Karpas-422 (cell line): Measurements from ENCODE around the gene TFEB. TPM values are rescaled to one million over a fixed set of nuclear protein-coding genes. Genes with fewer than 3 reads are reported as not detected.

ENCODE experiments used
- DNase-seq: peaks from one replicate; pipeline ENCODE4 v3.0.0-alpha.2; 2015
- H2AFZ ChIP-seq: fragments of 200-600 bp; sonication (generic); 2 replicates; pipeline ENCODE4 v1.6.1; 2014; ENCODE audit warnings: antibody characterized with exemption, low read length, mixed read lengths
- H3K27ac ChIP-seq: fragments of 200-600 bp; sonication (generic); 2 replicates; pipeline ENCODE4 v1.5.1; 2014; ENCODE audit warnings: mild to moderate bottlenecking, low read length, moderate library complexity
- H3K27me3 ChIP-seq: fragments of 200-600 bp; sonication (generic); 2 replicates; pipeline ENCODE4 v1.6.1; 2014; ENCODE audit warnings: low read length, mixed read lengths
- H3K36me3 ChIP-seq: fragments of 200-600 bp; sonication (generic); 2 replicates; pipeline ENCODE4 v1.6.1; 2014; ENCODE audit warnings: low read length, mixed read lengths; ENCODE audit not compliant: insufficient read depth
- H3K4me1 ChIP-seq: fragments of 200-600 bp; sonication (generic); 2 replicates; pipeline ENCODE4 v1.6.1; 2014; ENCODE audit warnings: mild to moderate bottlenecking, low read length, mixed read lengths
- H3K4me2 ChIP-seq: fragments of 200-600 bp; sonication (generic); 2 replicates; pipeline ENCODE4 v1.6.1; 2014; ENCODE audit warnings: low read length, low read depth, mild to moderate bottlenecking; ENCODE audit not compliant: poor library complexity, severe bottlenecking
- H3K4me3 ChIP-seq: fragments of 200-600 bp; sonication (generic); 2 replicates; pipeline ENCODE4 v1.5.1; 2014; ENCODE audit warnings: mild to moderate bottlenecking, antibody characterized with exemption, low read length, mixed read lengths
- H3K79me2 ChIP-seq: fragments of 200-600 bp; sonication (generic); 2 replicates; pipeline ENCODE4 v1.6.1; 2014; ENCODE audit warnings: mild to moderate bottlenecking, low read length, mixed read lengths
- H3K9ac ChIP-seq: fragments of 200-600 bp; sonication (generic); 2 replicates; pipeline ENCODE4 v1.6.0; 2014; ENCODE audit warnings: low read length
- H3K9me2 ChIP-seq: fragments of 200-600 bp; sonication (generic), shearing (Covaris generic); replicated peaks from 2 replicates; pipeline ENCODE4 v1.6.0; 2014; ENCODE audit warnings: mild to moderate bottlenecking, low read length, moderate library complexity; ENCODE audit not compliant: insufficient read depth
- H3K9me3 ChIP-seq: fragments of 300-700, 200-600 bp; sonication (generic); 2 replicates; pipeline ENCODE4 v1.6.1; 2014; ENCODE audit warnings: low read length, mixed read lengths
- H4K20me1 ChIP-seq: fragments of 200-600 bp; sonication (generic); 2 replicates; pipeline ENCODE4 v1.6.1; 2014; ENCODE audit warnings: mild to moderate bottlenecking, antibody characterized with exemption, low read length, low read depth; ENCODE audit not compliant: insufficient read depth
- total RNA-seq: library from RNA; depleted of rRNA; stranded (reverse); fragments of >200 nt; shearing (Covaris generic); gene quantifications from 2 replicates; pipeline ENCODE4 v1.2.3, GENCODE V29; 2014; ENCODE audit warnings: low replicate concordance

Gene TFEB
- total RNA-seq, 1 experiment from 2014 or later, result 72.3 TPM

GRCh38 chr6:41679696-41680095 is 55.7 kb downstream of the TFEB start:
- H3K9me2 ChIP-seq, result no peaks in the 10 kb centered on the region
- H3K4me3 ChIP-seq, result no peak overlapping the region

GRCh38 chr6:41678511-41679084 is 56.8 kb downstream of the TFEB start:
- Histone ChIP-seq H2AFZ (no peak overlapping the region), H3K9me3 (no peaks in the 10 kb centered on the region), H3K4me3 (no peak overlapping the region), H4K20me1 (peaks cover 11% of the 10 kb centered on the region; the same call in 1 of the 2 replicates), H3K27ac (no peak overlapping the region), H3K27me3 (no peaks in the 10 kb centered on the region), H3K4me1 (no peaks in the 10 kb centered on the region), H3K36me3 (no peaks in the 10 kb centered on the region), H3K9me2 (no peaks in the 10 kb centered on the region), H3K9ac (no peak overlapping the region), H3K4me2 (no peak overlapping the region), H3K79me2 (no peaks in the 10 kb centered on the region)
- no peak for DNase-seq

More at GRCh38 chr6:41679696-41680095, 55.7 kb downstream of the TFEB start:
- Histone ChIP-seq H3K4me1 (no peaks in the 10 kb centered on the region; the same call in 1 of the 2 replicates), H4K20me1 (peaks cover 7% of the 10 kb centered on the region; the same call in 1 of the 2 replicates), H3K4me2 (no peak overlapping the region), H3K79me2 (no peaks in the 10 kb centered on the region), H3K27ac (no peak overlapping the region), H3K27me3 (no peaks in the 10 kb centered on the region), H3K9ac (no peak overlapping the region), H2AFZ (no peak overlapping the region), H3K36me3 (peaks cover under 1% of the 10 kb centered on the region; the same call in 1 of the 2 replicates), H3K9me3 (no peaks in the 10 kb centered on the region)
- no peak for DNase-seq

- H3K27me3 ChIP-seq, result no peaks in the 10 kb centered on the region
- H3K9me3 ChIP-seq, result no peaks in the 10 kb centered on the region
- H3K9me2 ChIP-seq, result no peaks in the 10 kb centered on the region
- H3K27ac ChIP-seq, result no peak overlapping the region
- H3K79me2 ChIP-seq, result no peaks in the 10 kb centered on the region
- H3K9ac ChIP-seq, result no peak overlapping the region
- H3K4me3 ChIP-seq, result no peak overlapping the region
- H3K4me2 ChIP-seq, result no peak overlapping the region
- H3K4me1 ChIP-seq, result no peaks in the 10 kb centered on the region
- H4K20me1 ChIP-seq, result 0 out of 2 replicates have a peak, but pooled peaks cover 6% of the 10 kb centered on the region
- H3K36me3 ChIP-seq, result no peaks in the 10 kb centered on the region
- H2AFZ ChIP-seq, result no peak overlapping the region
- no peak for DNase-seq
These were observed 58.1 kb downstream of the TFEB start for GRCh38 chr6:41677124-41677921.

GRCh38 chr6:41676431-41676830 is 59.0 kb downstream of the TFEB start:
- no peaks in the 10 kb centered on the region for H3K36me3 ChIP-seq
- no peak overlapping the region for H3K4me3 ChIP-seq
- H3K4me1 ChIP-seq, result no peaks in the 10 kb centered on the region
- no peaks in the 10 kb centered on the region for H3K79me2 ChIP-seq
- no peak overlapping the region for H3K4me2 ChIP-seq
- H3K27me3 ChIP-seq, result no peaks in the 10 kb centered on the region
- H3K9ac ChIP-seq, result no peak overlapping the region
- no peak overlapping the region for H2AFZ ChIP-seq
- no peak for DNase-seq
- 0 out of 2 replicates have a peak, but pooled peaks cover 4% of the 10 kb centered on the region for H4K20me1 ChIP-seq
- H3K27ac ChIP-seq, result no peak overlapping the region
- no peaks in the 10 kb centered on the region for H3K9me3 ChIP-seq
- H3K9me2 ChIP-seq, result no peaks in the 10 kb centered on the region

GRCh38 chr6:41675992-41676391 is 59.4 kb downstream of the TFEB start:
- no peak for DNase-seq
- no peaks in the 10 kb centered on the region for H3K9me2 ChIP-seq

GRCh38 chr6:41675176-41675775 is 60.1 kb downstream of the TFEB start:
- H4K20me1 ChIP-seq, result 0 out of 2 replicates have a peak, but pooled peaks cover 4% of the 10 kb centered on the region
- H3K79me2 ChIP-seq, result no peaks in the 10 kb centered on the region
- no peak overlapping the region for H3K4me3 ChIP-seq
- no peaks in the 10 kb centered on the region for H3K4me1 ChIP-seq
- H3K9me3 ChIP-seq, result no peaks in the 10 kb centered on the region
- no peak overlapping the region for H2AFZ ChIP-seq
- H3K27ac ChIP-seq, result no peak overlapping the region
- H3K4me2 ChIP-seq, result no peak overlapping the region
- DNase-seq, result no peak
- H3K27me3 ChIP-seq, result no peaks in the 10 kb centered on the region
- H3K9ac ChIP-seq, result no peak overlapping the region
- no peaks in the 10 kb centered on the region for H3K9me2 ChIP-seq
- H3K36me3 ChIP-seq, result no peaks in the 10 kb centered on the region

More at GRCh38 chr6:41675992-41676391, 59.4 kb downstream of the TFEB start:
- H3K4me1 ChIP-seq, result no peaks in the 10 kb centered on the region
- H2AFZ ChIP-seq, result no peak overlapping the region
- H3K27ac ChIP-seq, result no peak overlapping the region
- H3K36me3 ChIP-seq, result no peaks in the 10 kb centered on the region
- H4K20me1 ChIP-seq, result 0 out of 2 replicates have a peak, but pooled peaks cover 4% of the 10 kb centered on the region
- H3K4me2 ChIP-seq, result no peak overlapping the region
- no peaks in the 10 kb centered on the region for H3K9me3 ChIP-seq
- no peaks in the 10 kb centered on the region for H3K27me3 ChIP-seq
- H3K9ac ChIP-seq, result no peak overlapping the region
- H3K79me2 ChIP-seq, result no peaks in the 10 kb centered on the region
- no peak overlapping the region for H3K4me3 ChIP-seq

GRCh38 chr6:41674231-41675000 is 61.0 kb downstream of the TFEB start:
- Histone ChIP-seq H3K27me3 (no peaks in the 10 kb centered on the region), H3K9me2 (no peaks in the 10 kb centered on the region), H3K36me3 (no peaks in the 10 kb centered on the region), H3K4me2 (no peak overlapping the region), H3K27ac (no peak overlapping the region), H2AFZ (no peak overlapping the region), H3K4me1 (no peaks in the 10 kb centered on the region), H3K4me3 (no peak overlapping the region), H3K9ac (no peak overlapping the region), H3K9me3 (no peaks in the 10 kb centered on the region), H4K20me1 (0 out of 2 replicates have a peak, but pooled peaks cover 4% of the 10 kb centered on the region), H3K79me2 (no peaks in the 10 kb centered on the region)
- DNase-seq, result no peak
